ENCODE data around the gene MEG3.
A peak's percentile ranks its signal among the peaks of the same experiment; 100 is the strongest.

The MEG3 gene

DNA sequence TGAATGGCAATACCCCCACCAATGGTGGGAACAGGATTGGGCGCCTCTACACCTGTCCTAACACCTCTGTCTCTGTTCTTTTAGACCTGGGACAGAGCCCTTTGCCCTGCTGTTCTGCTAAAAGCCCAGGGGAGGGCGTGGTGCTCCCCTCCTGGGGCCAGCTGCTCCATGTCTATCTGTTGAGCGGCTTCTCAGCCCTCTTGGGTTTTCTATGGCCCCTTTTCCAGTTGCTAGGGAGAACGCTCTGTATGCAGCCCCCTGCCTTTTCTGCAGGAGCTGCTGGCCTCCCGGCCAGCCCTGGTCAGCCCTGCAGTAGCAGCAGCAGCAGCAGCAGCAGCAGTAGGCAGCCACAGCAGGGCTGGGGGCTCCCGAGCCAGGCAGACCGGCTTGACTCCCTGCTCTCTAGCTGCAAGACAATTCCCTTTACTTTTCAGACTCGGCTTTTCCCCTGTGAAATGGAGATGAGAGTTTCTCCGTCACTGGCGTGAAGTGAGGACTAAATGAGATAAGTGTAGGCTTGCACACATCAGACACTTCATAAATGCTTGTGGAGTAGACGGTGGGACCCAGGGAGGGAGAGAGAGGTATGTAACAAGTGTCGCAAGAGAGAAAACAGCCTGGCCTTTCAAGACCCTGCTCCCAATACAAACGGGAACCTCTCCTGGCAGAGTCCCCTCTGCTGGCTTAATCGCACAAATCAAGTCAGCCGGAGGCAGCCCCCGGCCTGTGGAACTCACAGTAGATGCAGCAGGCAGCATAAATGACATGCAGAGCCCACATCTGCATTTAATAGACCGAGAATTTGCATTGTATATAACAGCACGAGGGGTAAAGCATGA is 76.6 kb downstream of the MEG3 start:
- DNase-seq, result peak; percentile 80
- no peaks in the 10 kb centered on the region for H3K36me3 ChIP-seq (ENCODE audit: control insufficient read depth, insufficient read depth, low read length)
- WGBS (ENCODE audit: extremely low coverage, insufficient coverage, low lambda C conversion rate), result no CpG with 5 or more reads among the region's 18 CpGs
- no peak overlapping the region for H2BK5ac ChIP-seq (ENCODE audit: low read length)
- no peak overlapping the region for H3K4me3 ChIP-seq (ENCODE audit: low read length)
- no peak overlapping the region for H3K4ac ChIP-seq (ENCODE audit: low read depth, low read length)
- peak overlapping the region; percentile 40 for H3K9ac ChIP-seq (ENCODE audit: low read length)
- H3K18ac ChIP-seq (ENCODE audit: low read length), result no peak overlapping the region
- no peak overlapping the region for H2BK120ac ChIP-seq (ENCODE audit: low read depth, low read length)
- H2AK5ac ChIP-seq (ENCODE audit: low read length), result no peak overlapping the region
- H3K23ac ChIP-seq (ENCODE audit: low read length), result no peak overlapping the region
- H4K8ac ChIP-seq (ENCODE audit: low read depth, low read length), result no peak overlapping the region
- H3K4me1 ChIP-seq (ENCODE audit: control insufficient read depth, low read depth, low read length), result peaks cover 8% of the 10 kb centered on the region
- H3K79me1 ChIP-seq (ENCODE audit: low read length), result no peaks in the 10 kb centered on the region
- peak overlapping the region; percentile 22 for H3K56ac ChIP-seq (ENCODE audit: low read length)
- H3K27me3 ChIP-seq (ENCODE audit: insufficient read depth, low read length, poor library complexity), result no peaks in the 10 kb centered on the region
- H2BK15ac ChIP-seq (replicated peaks; ENCODE audit: low read depth), result no peak overlapping the region
- H3K4me2 ChIP-seq (ENCODE audit: low read length), result no peak overlapping the region
- H4K5ac ChIP-seq (ENCODE audit: low read length), result no peak overlapping the region
- H3K27ac ChIP-seq (ENCODE audit: low read depth, low read length), result no peak overlapping the region
- no peaks in the 10 kb centered on the region for H3K79me2 ChIP-seq (ENCODE audit: control insufficient read depth, insufficient read depth, low read length)

GRCh38 chr14:100903134-100903468 is 77.2 kb downstream of the MEG3 start:
- Histone ChIP-seq H3K18ac (ENCODE audit: low read length) (no peak overlapping the region), H3K27ac (ENCODE audit: low read depth, low read length) (no peak overlapping the region), H3K36me3 (ENCODE audit: control insufficient read depth, insufficient read depth, low read length) (no peaks in the 10 kb centered on the region), H3K9ac (ENCODE audit: low read length) (no peak overlapping the region), H3K23ac (ENCODE audit: low read length) (no peak overlapping the region), H3K4ac (ENCODE audit: low read depth, low read length) (no peak overlapping the region), H2BK15ac (replicated peaks; ENCODE audit: low read depth) (no peak overlapping the region), H2BK5ac (ENCODE audit: low read length) (no peak overlapping the region), H3K4me2 (ENCODE audit: low read length) (no peak overlapping the region), H2AK5ac (ENCODE audit: low read length) (no peak overlapping the region), H3K4me1 (ENCODE audit: control insufficient read depth, low read depth, low read length) (peaks cover 8% of the 10 kb centered on the region), H4K5ac (ENCODE audit: low read length) (no peak overlapping the region), H3K4me3 (ENCODE audit: low read length) (no peak overlapping the region), H3K79me2 (ENCODE audit: control insufficient read depth, insufficient read depth, low read length) (no peaks in the 10 kb centered on the region), H3K27me3 (ENCODE audit: insufficient read depth, low read length, poor library complexity) (no peaks in the 10 kb centered on the region), H4K8ac (ENCODE audit: low read depth, low read length) (no peak overlapping the region), H3K56ac (ENCODE audit: low read length) (peak overlapping the region; percentile 22), H3K79me1 (ENCODE audit: low read length) (no peaks in the 10 kb centered on the region), H2BK120ac (ENCODE audit: low read depth, low read length) (no peak overlapping the region)
- DNase-seq, result no peak
- WGBS (ENCODE audit: extremely low coverage, insufficient coverage, low lambda C conversion rate), result no CpG with 5 or more reads among the region's 10 CpGs

DNA sequence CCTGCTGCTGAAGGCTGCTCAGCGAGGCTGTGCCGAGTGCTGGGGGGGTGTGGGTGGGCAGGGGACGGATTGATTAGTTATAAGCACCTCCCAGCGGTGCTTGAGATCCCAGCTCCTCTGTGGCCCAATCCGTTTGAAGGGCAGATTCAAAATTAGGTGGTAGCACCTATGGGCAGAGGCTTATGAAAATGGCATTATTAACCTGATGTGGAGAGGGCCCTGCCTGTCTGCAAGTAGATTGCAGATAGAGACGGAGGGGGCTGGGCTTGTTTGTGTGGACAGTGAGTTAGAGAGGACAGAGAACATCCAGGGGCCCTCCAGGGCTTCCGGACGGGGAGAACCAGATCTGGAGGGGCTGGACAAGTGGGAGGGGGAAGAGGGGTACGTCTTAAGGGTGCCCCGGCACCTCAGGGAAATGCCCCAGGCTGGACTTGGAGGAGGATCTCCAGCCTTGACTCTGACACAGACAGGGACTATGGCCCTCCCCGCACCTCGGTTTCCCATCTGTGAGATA is 77.8 kb downstream of the MEG3 start, which contains the start of gene RTL1:
Gene RTL1 (minus strand): TSS at position 51 of the 514 bp plus-strand sequence. CDS start 18,934 bp downstream, outside the sequence.
- DNase-seq, result no peak
- WGBS (ENCODE audit: extremely low coverage, insufficient coverage, low lambda C conversion rate), result no CpG with 5 or more reads among the region's 12 CpGs
- no peak within 1 kb of the TSS for H3K4me3 ChIP-seq (ENCODE audit: low read length)

DNA sequence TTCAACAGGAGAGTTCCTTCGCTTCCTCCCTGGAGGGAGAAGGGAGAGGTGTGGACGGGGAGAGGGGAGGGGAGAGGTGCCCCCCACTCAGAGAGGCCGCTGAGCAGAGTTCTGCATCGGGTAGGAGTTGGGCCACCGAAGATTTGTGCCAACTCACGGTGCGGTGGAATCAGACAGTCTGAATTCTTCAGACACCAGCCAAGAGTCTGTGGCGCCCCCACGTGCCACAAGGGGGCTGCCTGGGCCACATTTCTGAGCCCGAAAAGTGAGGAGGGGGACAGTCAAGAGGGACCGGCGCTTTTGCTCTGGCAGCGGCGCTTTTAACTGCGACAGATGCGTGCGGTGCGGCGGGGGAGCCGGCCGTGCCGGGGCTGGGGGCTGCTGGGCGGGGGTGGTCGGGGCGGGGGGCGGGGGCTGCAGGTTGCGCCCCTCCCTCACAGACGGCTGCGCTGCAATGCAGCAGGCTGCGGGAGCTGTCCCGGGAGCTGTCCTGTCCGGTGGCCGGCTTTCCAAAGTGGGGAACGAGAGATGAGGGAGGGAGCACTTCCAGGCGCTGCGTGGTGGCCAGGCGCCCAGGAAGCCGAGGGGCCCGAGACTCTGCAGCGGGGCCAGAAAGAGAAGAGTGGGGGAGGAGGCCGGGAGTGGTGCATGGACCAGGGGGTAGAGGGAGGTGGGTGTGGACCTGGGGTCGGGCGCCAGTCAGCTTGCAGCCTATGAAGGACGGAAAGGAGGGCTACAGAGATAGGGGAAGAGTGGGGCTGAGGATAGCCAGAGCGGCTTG is 78.6 kb downstream of the MEG3 start:
- H3K4me2 ChIP-seq (ENCODE audit: low read length), result peak overlapping the region; percentile 74
- H3K27ac ChIP-seq (ENCODE audit: low read depth, low read length), result no peak overlapping the region
- H3K79me2 ChIP-seq (ENCODE audit: control insufficient read depth, insufficient read depth, low read length), result no peaks in the 10 kb centered on the region
- H4K8ac ChIP-seq (ENCODE audit: low read depth, low read length), result no peak overlapping the region
- peak; percentile 82 for DNase-seq
- H2BK5ac ChIP-seq (ENCODE audit: low read length), result no peak overlapping the region
- H3K4ac ChIP-seq (ENCODE audit: low read depth, low read length), result peak overlapping the region; percentile 26
- H4K5ac ChIP-seq (ENCODE audit: low read length), result no peak overlapping the region
- no peaks in the 10 kb centered on the region for H3K79me1 ChIP-seq (ENCODE audit: low read length)
- no CpG with 5 or more reads among the region's 45 CpGs for WGBS (ENCODE audit: extremely low coverage, insufficient coverage, low lambda C conversion rate)
- H2BK120ac ChIP-seq (ENCODE audit: low read depth, low read length), result peak overlapping the region; percentile 0
- H3K4me3 ChIP-seq (ENCODE audit: low read length), result peak overlapping the region; percentile 15
- no peak overlapping the region for H2AK5ac ChIP-seq (ENCODE audit: low read length)
- peaks cover 6% of the 10 kb centered on the region for H3K4me1 ChIP-seq (ENCODE audit: control insufficient read depth, low read depth, low read length)
- H2BK15ac ChIP-seq (replicated peaks; ENCODE audit: low read depth), result no peak overlapping the region
- H3K23ac ChIP-seq (ENCODE audit: low read length), result no peak overlapping the region
- H3K27me3 ChIP-seq (ENCODE audit: insufficient read depth, low read length, poor library complexity), result no peaks in the 10 kb centered on the region
- peak overlapping the region; percentile 39 for H3K18ac ChIP-seq (ENCODE audit: low read length)
- H3K9ac ChIP-seq (ENCODE audit: low read length), result peak overlapping the region; percentile 59
- H3K56ac ChIP-seq (ENCODE audit: low read length), result peak overlapping the region; percentile 74
- H3K36me3 ChIP-seq (ENCODE audit: control insufficient read depth, insufficient read depth, low read length), result no peaks in the 10 kb centered on the region

More for the DNA sequence above, 77.8 kb downstream of the MEG3 start, which contains the start of gene RTL1:
- peak within 1 kb of the TSS; percentile 66 for H3K56ac ChIP-seq (ENCODE audit: low read length)
- no peak within 1 kb of the TSS for H4K5ac ChIP-seq (ENCODE audit: low read length)
- peak within 1 kb of the TSS; percentile 0 for H2BK120ac ChIP-seq (ENCODE audit: low read depth, low read length)
- H3K9ac ChIP-seq (ENCODE audit: low read length), result peak within 1 kb of the TSS; percentile 40
- no peak within 1 kb of the TSS for H2AK5ac ChIP-seq (ENCODE audit: low read length)
- H3K27ac ChIP-seq (ENCODE audit: low read depth, low read length), result no peak within 1 kb of the TSS
- no peak within 1 kb of the TSS for H3K23ac ChIP-seq (ENCODE audit: low read length)
- no peaks in the 10 kb centered on the region for H3K36me3 ChIP-seq (ENCODE audit: control insufficient read depth, insufficient read depth, low read length)
- H4K8ac ChIP-seq (ENCODE audit: low read depth, low read length), result no peak within 1 kb of the TSS
- H3K4me2 ChIP-seq (ENCODE audit: low read length), result no peak within 1 kb of the TSS
- H3K79me2 ChIP-seq (ENCODE audit: control insufficient read depth, insufficient read depth, low read length), result no peaks in the 10 kb centered on the region
- H2BK5ac ChIP-seq (ENCODE audit: low read length), result no peak within 1 kb of the TSS
- H3K4me1 ChIP-seq (ENCODE audit: control insufficient read depth, low read depth, low read length), result peaks cover 8% of the 10 kb centered on the region
- H2BK15ac ChIP-seq (replicated peaks; ENCODE audit: low read depth), result no peak within 1 kb of the TSS
- peak within 1 kb of the TSS; percentile 39 for H3K18ac ChIP-seq (ENCODE audit: low read length)
- H3K27me3 ChIP-seq (ENCODE audit: insufficient read depth, low read length, poor library complexity), result no peaks in the 10 kb centered on the region
- H3K4ac ChIP-seq (ENCODE audit: low read depth, low read length), result peak within 1 kb of the TSS; percentile 26
- no peaks in the 10 kb centered on the region for H3K79me1 ChIP-seq (ENCODE audit: low read length)

GRCh38 chr14:100905166-100905565 is 79.2 kb downstream of the MEG3 start:
- Histone ChIP-seq H3K18ac (ENCODE audit: low read length) (peak overlapping the region; percentile 22), H3K27me3 (ENCODE audit: insufficient read depth, low read length, poor library complexity) (no peaks in the 10 kb centered on the region), H4K5ac (ENCODE audit: low read length) (no peak overlapping the region), H3K4ac (ENCODE audit: low read depth, low read length) (no peak overlapping the region), H3K4me3 (ENCODE audit: low read length) (no peak overlapping the region), H3K79me2 (ENCODE audit: control insufficient read depth, insufficient read depth, low read length) (no peaks in the 10 kb centered on the region), H3K23ac (ENCODE audit: low read length) (no peak overlapping the region), H3K4me1 (ENCODE audit: control insufficient read depth, low read depth, low read length) (peaks cover 2% of the 10 kb centered on the region), H4K8ac (ENCODE audit: low read depth, low read length) (no peak overlapping the region), H3K9ac (ENCODE audit: low read length) (peak overlapping the region; percentile 39), H2BK5ac (ENCODE audit: low read length) (peak overlapping the region; percentile 28), H3K27ac (ENCODE audit: low read depth, low read length) (no peak overlapping the region), H3K36me3 (ENCODE audit: control insufficient read depth, insufficient read depth, low read length) (no peaks in the 10 kb centered on the region), H3K79me1 (ENCODE audit: low read length) (no peaks in the 10 kb centered on the region), H3K4me2 (ENCODE audit: low read length) (no peak overlapping the region), H2BK15ac (replicated peaks; ENCODE audit: low read depth) (no peak overlapping the region), H2BK120ac (ENCODE audit: low read depth, low read length) (peak overlapping the region; percentile 69), H3K56ac (ENCODE audit: low read length) (peak overlapping the region; percentile 74), H2AK5ac (ENCODE audit: low read length) (no peak overlapping the region)
- no peak for DNase-seq
- no CpG with 5 or more reads among the region's 12 CpGs for WGBS (ENCODE audit: extremely low coverage, insufficient coverage, low lambda C conversion rate)

All from mesendoderm (in vitro differentiated cells).